HepG2 (cell line): ENCODE measurements around the gene NAA38. TPM values are rescaled to one million over a fixed set of nuclear protein-coding genes. Genes with fewer than 3 reads are reported as not detected.
A peak's percentile ranks its signal among the peaks of the same experiment; 100 is the strongest.

Experiments used
- AKNA ChIP-seq: sonication (generic); formaldehyde crosslinking; IDR thresholded peaks from 2 replicates; pipeline ENCODE4 v1.4.0; 2020; ENCODE audit warnings: missing genetic modification reagents, borderline replicate concordance
- ELF3 ChIP-seq: IDR thresholded peaks from 2 replicates; pipeline ENCODE4 v1.6.1; 2016; ENCODE audit warnings: missing genetic modification reagents, missing compliant biosample characterization
- GABPA ChIP-seq, 2 experiments: IDR thresholded peaks; 2 replicates each; pipeline ENCODE4 v1.6.1; 2011 to 2016; ENCODE audit warnings: low read depth in 2 of 2, low read length in 1 of 2, missing biosample characterization in 1 of 2, missing genetic modification characterization in 1 of 2
- HBP1 ChIP-seq: IDR thresholded peaks from 2 replicates; pipeline ENCODE4 v1.6.1; 2016; ENCODE audit warnings: low read depth, control low read depth
- HNF1A ChIP-seq, 2 experiments: sonication (generic) in 1 of 2; formaldehyde crosslinking in 1 of 2; IDR thresholded peaks; 2 replicates each; pipeline versions ENCODE4 v1.4.0 to v1.6.1; 2016 to 2020; ENCODE audit warnings: borderline replicate concordance in 1 of 2, low read depth in 1 of 2, mild to moderate bottlenecking in 1 of 2, missing genetic modification reagents in 1 of 2
- PHF21A ChIP-seq: sonication (generic); formaldehyde crosslinking; IDR thresholded peaks from 2 replicates; pipeline ENCODE4 v1.5.0; 2020; ENCODE audit warnings: mild to moderate bottlenecking, missing genetic modification reagents
- PITX1 ChIP-seq: sonication (generic); formaldehyde crosslinking; IDR thresholded peaks from 2 replicates; pipeline ENCODE4 v1.5.1; 2020; ENCODE audit warnings: mild to moderate bottlenecking, missing genetic modification reagents
- ZBTB39 ChIP-seq: sonication (generic); formaldehyde crosslinking; IDR thresholded peaks from 2 replicates; pipeline ENCODE4 v1.5.0; 2020; ENCODE audit warnings: missing genetic modification reagents
- ZKSCAN5 ChIP-seq: sonication (generic); formaldehyde crosslinking; IDR thresholded peaks from 2 replicates; pipeline ENCODE4 v1.5.1; 2020; ENCODE audit warnings: mild to moderate bottlenecking, missing genetic modification reagents
- ZNF136 ChIP-seq: sonication (generic); formaldehyde crosslinking; IDR thresholded peaks from 2 replicates; pipeline ENCODE4 v1.8.1; 2022; ENCODE audit warnings: low read depth, mild to moderate bottlenecking, moderate library complexity, missing genetic modification reagents
- ZNF225 ChIP-seq: sonication (generic); formaldehyde crosslinking; IDR thresholded peaks from 2 replicates; pipeline ENCODE4 v1.4.0; 2020; ENCODE audit warnings: mild to moderate bottlenecking, missing genetic modification reagents
- ZNF282 ChIP-seq: fragments of 450-650 bp; IDR thresholded peaks from 2 replicates; pipeline ENCODE4 v1.6.1; 2018; ENCODE audit not compliant: partially characterized antibody
- ZNF382 ChIP-seq: sonication (generic); formaldehyde crosslinking; IDR thresholded peaks from 2 replicates; pipeline ENCODE4 v1.5.0; 2020; ENCODE audit warnings: missing genetic modification reagents, mild to moderate bottlenecking, borderline replicate concordance
- ZNF7 ChIP-seq: IDR thresholded peaks from 2 replicates; pipeline ENCODE4 v1.6.1; 2016; ENCODE audit warnings: missing biosample characterization, missing genetic modification reagents
- ZNF850 ChIP-seq: sonication (generic); formaldehyde crosslinking; conservative IDR thresholded peaks from 2 replicates; pipeline ENCODE4 v1.9.0; 2021; ENCODE audit warnings: mild to moderate bottlenecking, missing genetic modification reagents
- polyA plus RNA-seq, 8 experiments: library from polyadenylated mRNA; depleted of rRNA in 3 of 8; stranded (reverse) in 7 of 8; unstranded in 1 of 8; fragments of >200 nt; fragmentation: Illumina TruSeq in 4 of 8; extraction: Trizol in 4 of 8; gene quantifications; 2 replicates each; pipeline versions ENCODE4 v1.2.1 to v1.2.3, GENCODE V29; 2011 to 2016; ENCODE audit warnings: low read depth in 4 of 8, missing spikeins in 1 of 8, mixed read lengths in 1 of 8; ENCODE audit not compliant: insufficient read depth in 1 of 8
- total RNA-seq, 5 experiments: library from RNA; depleted of rRNA; stranded (reverse); fragments of >200 nt; fragmentation: Illumina TruSeq; extraction: Trizol; gene quantifications; 2 replicates each; pipeline ENCODE4 v1.2.3, GENCODE V29; 2016; ENCODE audit warnings: low read depth in 1 of 5

Gene NAA38
- total and polyA plus RNA-seq, 2 of the 13 experiments (the other 11 are each of a cell fraction or from before 2014, with no cell fraction given), result 46.9 to 91.6 TPM

GRCh38 chr17:7834957-7835813, 22.2 kb downstream of the NAA38 start (continued):
- TF ChIP-seq ZBTB39 (CRISPR knock-in tag) (no peak), ZNF850 (no peak), GABPA (IDR thresholded peaks at IDR 0.05; ENCODE audit: low read depth, low read length) (peak; percentile 27; the same call in 1 of the 2 replicates), GABPA (CRISPR knock-in tag; IDR thresholded peaks at IDR 0.05; ENCODE audit: low read depth) (peak; percentile 42; the same call in 1 of the 2 replicates), ZNF7 (CRISPR knock-in tag) (no peak), HBP1 (CRISPR knock-in tag) (no peak), ZNF282 (no peak), ZKSCAN5 (no peak), PHF21A (no peak; the same call in 1 of the 2 replicates), ZNF225 (CRISPR knock-in tag) (no peak), AKNA (CRISPR knock-in tag) (no peak), ZNF382 (CRISPR knock-in tag) (no peak), ELF3 (CRISPR knock-in tag) (peak; percentile 19; the same call in 1 of the 2 replicates), HNF1A (IDR thresholded peaks at IDR 0.05; ENCODE audit: low read depth) (0 out of 2 replicates have a peak, but pooled peaks have one; percentile 11), HNF1A (CRISPR knock-in tag; IDR thresholded peaks at IDR 0.05; ENCODE audit: borderline replicate concordance) (no peak), ZNF136 (CRISPR knock-in tag) (no peak), PITX1 (CRISPR knock-in tag) (no peak)
